ENCODE results near the gene NR3C1. TPM values are rescaled to one million over a fixed set of nuclear protein-coding genes. Genes with fewer than 3 reads are reported as not detected.

The NR3C1 gene
- total and polyA plus RNA-seq, 2 of the 13 experiments (the other 11 are each of a cell fraction or from before 2014, with no cell fraction given), result 10.0 to 24.3 TPM

- TF ChIP-seq ZNF318 (CRISPR knock-in tag; IDR thresholded peaks at IDR 0.05) (no peak), EP300 (IDR thresholded peaks at IDR 0.05; ENCODE audit: low read depth in 2 of 2, low read length in 2 of 2) (no peak), EP300 (CRISPR knock-in tag; IDR thresholded peaks at IDR 0.05; ENCODE audit: borderline replicate concordance) (no peak), SOX13 (IDR thresholded peaks at IDR 0.05) (no peak), SOX13 (CRISPR knock-in tag; conservative IDR thresholded peaks at IDR 0.05 in 1 of 2, IDR thresholded peaks at IDR 0.05 in 1 of 2) (0 out of 4 replicates have a peak, but pooled peaks of 1 of the 2 experiments have one; percentile 6), GPN1 (CRISPR knock-in tag; IDR thresholded peaks at IDR 0.05; ENCODE audit: borderline replicate concordance) (no peak), MAFK (conservative IDR thresholded peaks at IDR 0.05 in 1 of 2, IDR thresholded peaks at IDR 0.05 in 1 of 2; ENCODE audit: low read length in 2 of 2) (peak; percentile 23 to 35; a peak in 2 of 4 replicates), HMG20A (CRISPR knock-in tag; IDR thresholded peaks at IDR 0.05; ENCODE audit: borderline replicate concordance) (0 out of 2 replicates have a peak, but pooled peaks have one; percentile 26), NFE2L2 (IDR thresholded peaks at IDR 0.05; ENCODE audit: low read length) (peak; percentile 50; the same call in 1 of the 2 replicates), JDP2 (CRISPR knock-in tag; IDR thresholded peaks at IDR 0.05; ENCODE audit: borderline replicate concordance) (no peak), HNF1A (IDR thresholded peaks at IDR 0.05; ENCODE audit: low read depth) (0 out of 2 replicates have a peak, but pooled peaks have one; percentile 49), HNF1A (CRISPR knock-in tag; IDR thresholded peaks at IDR 0.05; ENCODE audit: borderline replicate concordance) (peak; percentile 69; the same call in 1 of the 2 replicates), ELF3 (CRISPR knock-in tag; IDR thresholded peaks at IDR 0.05) (0 out of 2 replicates have a peak, but pooled peaks have one; percentile 11), HOMEZ (CRISPR knock-in tag; IDR thresholded peaks at IDR 0.05; ENCODE audit: low read depth) (0 out of 2 replicates have a peak, but pooled peaks have one; percentile 23), RFX1 (IDR thresholded peaks at IDR 0.05) (no peak), MAFF (IDR thresholded peaks at IDR 0.05; ENCODE audit: low read depth, low read length) (peak; percentile 47; the same call in 1 of the 2 replicates)
Observed at GRCh38 chr5:143432658-143433239, 29.3 kb upstream of the NR3C1 start (continued).

Measured in HepG2 (cell line).